Tibial nerve (tissue), 4 donors: ENCODE data around the gene AOPEP. TPM values are rescaled to one million over a fixed set of nuclear protein-coding genes. Genes with fewer than 3 reads are reported as not detected.

ENCODE experiments used
- DNase-seq, 2 donors: peaks; one replicate each; pipeline ENCODE4 v3.0.0-alpha.2; 2019; ENCODE audit warnings: low spot score in 2 of 2
- H3K27ac ChIP-seq, 4 donors: fragments of 200-600 bp; sonication (generic) in 3 of 4; one replicate each; pipeline ENCODE4 v1.5.1; 2017 to 2019; ENCODE audit warnings: mild to moderate bottlenecking in 1 of 4
- H3K27me3 ChIP-seq, 2 donors: fragments of 200-600 bp; sonication (generic) in 1 of 2; one replicate each; pipeline versions ENCODE4 v1.5.1 to v1.6.0; 2017 to 2019
- H3K36me3 ChIP-seq, 3 donors: fragments of 200-600 bp; sonication (generic); one replicate each; pipeline ENCODE4 v1.5.1; 2018 to 2019
- H3K4me1 ChIP-seq, 4 donors: fragments of 200-600 bp; sonication (generic) in 3 of 4; one replicate each; pipeline ENCODE4 v1.5.1; 2017 to 2019
- H3K4me3 ChIP-seq, 4 donors: fragments of 200-600 bp; sonication (generic) in 3 of 4; one replicate each; pipeline ENCODE4 v1.5.1; 2017 to 2019; ENCODE audit warnings: mild to moderate bottlenecking in 1 of 4, moderate library complexity in 1 of 4
- H3K9me3 ChIP-seq, 4 donors: fragments of 200-600 bp; sonication (generic) in 3 of 4; one replicate each; pipeline ENCODE4 v1.5.1; 2017 to 2019
- EP300 ChIP-seq, 2 donors: sonication (generic); formaldehyde crosslinking; IDR thresholded peaks; one replicate each; pipeline ENCODE4 v1.6.1; 2017; ENCODE audit warnings: antibody characterized with exemption in 2 of 2, mild to moderate bottlenecking in 1 of 2
- POLR2A ChIP-seq, 2 donors: fragments of 450-650 bp; IDR thresholded peaks; one replicate each; pipeline ENCODE4 v1.6.1; 2017; ENCODE audit warnings: antibody characterized with exemption in 2 of 2, mild to moderate bottlenecking in 2 of 2, moderate library complexity in 2 of 2
- WGBS, 2 donors: methylation state at CpG; one replicate each; pipeline ENCODE4 v1.1.5; 2018; 5-methylcytosine and 5-hydroxymethylcytosine counted together
- total RNA-seq, 4 donors: library from RNA; depleted of rRNA; stranded (reverse); fragments of >200 nt; gene quantifications; one replicate each; pipeline ENCODE4 v1.1.0, GENCODE V29; 2016
- TF ChIP-seq, protein P1 (sequence below), 5 experiments: fragments of 200-600 bp in 3 of 5; fragments of 450-650 bp in 2 of 5; sonication (generic) in 3 of 5; IDR thresholded peaks; one replicate each; pipeline ENCODE4 v1.5.1; 2016 to 2019; ENCODE audit warnings: antibody characterized with exemption in 5 of 5, mild to moderate bottlenecking in 3 of 5, moderate library complexity in 2 of 5

Gene AOPEP
- total RNA-seq, 4 donors from 2014 or later = 236 to 323 (median 265) TPM

DNA sequence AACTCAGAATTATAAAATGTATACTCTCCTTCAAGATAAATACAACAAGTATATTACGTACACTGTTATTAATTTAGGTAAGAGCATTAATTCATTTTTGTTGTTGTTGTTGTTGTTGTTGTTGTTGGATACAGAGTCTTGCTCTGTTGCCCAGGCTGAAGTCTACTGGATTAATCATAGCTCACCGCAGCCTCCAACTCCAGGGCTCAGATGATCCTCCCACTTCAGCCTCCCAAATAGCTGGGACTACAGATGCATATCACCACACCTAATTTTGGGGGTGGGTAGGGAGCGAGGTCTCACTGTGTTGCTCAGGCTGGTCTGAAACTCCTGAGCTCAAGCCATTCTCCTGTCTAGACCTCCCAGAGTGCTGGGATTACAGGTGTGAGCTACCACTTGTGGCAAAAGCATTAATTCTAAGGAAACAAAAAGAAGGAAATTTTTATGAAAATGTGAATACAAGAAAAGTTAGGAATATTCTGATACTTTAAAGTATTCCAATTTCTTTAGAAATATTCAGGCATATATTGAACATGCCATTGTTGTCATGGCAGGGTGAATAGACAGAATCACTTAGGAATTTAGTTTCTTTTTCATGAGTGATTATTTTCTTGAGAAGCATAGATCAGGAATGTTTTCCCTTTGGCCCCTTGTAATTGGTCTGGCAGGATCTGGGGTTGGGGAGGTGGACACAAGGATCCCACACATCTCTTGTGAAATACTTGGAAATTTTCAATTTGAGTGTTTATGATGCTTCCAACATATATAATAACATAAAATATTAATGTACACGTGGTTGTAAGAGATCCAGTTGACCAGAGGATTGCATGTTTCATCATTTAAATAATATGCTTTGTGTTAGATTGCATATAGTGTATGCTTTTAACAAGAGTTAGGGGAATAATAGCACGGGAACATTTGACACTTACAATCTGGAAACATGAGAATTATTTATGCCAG is 327.4 kb downstream of the AOPEP start:
- no peaks in the 10 kb centered on the region for H3K36me3 ChIP-seq
- TF ChIP-seq EP300 (IDR thresholded peaks at IDR 0.05) (no peak), POLR2A (IDR thresholded peaks at IDR 0.05) (no peak)
- no peak for DNase-seq
- no peaks in the 10 kb centered on the region for H3K27me3 ChIP-seq
- H3K9me3 ChIP-seq = no peaks in the 10 kb centered on the region
- H3K4me3 ChIP-seq = no peak overlapping the region
- peaks cover 0 to 97% (median 47%) of the 10 kb centered on the region in 4 donors for H3K4me1 ChIP-seq
- 68 to 69% methylated on average over 5 of the region's 5 CpGs for WGBS, 2 donors
- peak overlapping the region in 3 of 4 donors; percentile 39 to 93 (median 84) for H3K27ac ChIP-seq

DNA sequence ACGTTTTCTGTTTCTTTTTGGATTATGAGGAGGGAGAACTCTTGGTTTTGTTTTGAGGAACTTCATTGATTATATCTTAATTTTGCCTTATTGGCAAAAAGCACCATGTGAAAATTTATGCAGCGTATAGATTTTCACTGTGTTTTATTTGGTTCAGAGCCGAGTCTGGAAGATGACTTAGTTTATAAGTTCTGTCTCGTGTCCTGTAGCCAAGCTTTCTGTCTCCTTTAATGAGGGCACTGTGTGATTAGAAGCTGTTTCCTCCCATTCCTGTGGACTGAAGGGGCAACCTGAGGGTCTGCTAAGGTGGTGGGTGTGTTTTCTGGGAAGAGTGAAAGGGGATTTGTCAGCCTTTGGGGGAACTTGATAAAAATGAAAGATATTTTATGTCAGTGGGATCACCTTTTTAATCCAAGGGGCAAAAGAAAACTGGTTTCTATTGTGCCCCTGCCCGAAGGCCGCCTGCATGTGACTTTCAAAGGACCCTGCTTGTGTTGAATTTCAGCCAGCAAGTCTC is 328.9 kb downstream of the AOPEP start:
- TF ChIP-seq, protein P1, sequence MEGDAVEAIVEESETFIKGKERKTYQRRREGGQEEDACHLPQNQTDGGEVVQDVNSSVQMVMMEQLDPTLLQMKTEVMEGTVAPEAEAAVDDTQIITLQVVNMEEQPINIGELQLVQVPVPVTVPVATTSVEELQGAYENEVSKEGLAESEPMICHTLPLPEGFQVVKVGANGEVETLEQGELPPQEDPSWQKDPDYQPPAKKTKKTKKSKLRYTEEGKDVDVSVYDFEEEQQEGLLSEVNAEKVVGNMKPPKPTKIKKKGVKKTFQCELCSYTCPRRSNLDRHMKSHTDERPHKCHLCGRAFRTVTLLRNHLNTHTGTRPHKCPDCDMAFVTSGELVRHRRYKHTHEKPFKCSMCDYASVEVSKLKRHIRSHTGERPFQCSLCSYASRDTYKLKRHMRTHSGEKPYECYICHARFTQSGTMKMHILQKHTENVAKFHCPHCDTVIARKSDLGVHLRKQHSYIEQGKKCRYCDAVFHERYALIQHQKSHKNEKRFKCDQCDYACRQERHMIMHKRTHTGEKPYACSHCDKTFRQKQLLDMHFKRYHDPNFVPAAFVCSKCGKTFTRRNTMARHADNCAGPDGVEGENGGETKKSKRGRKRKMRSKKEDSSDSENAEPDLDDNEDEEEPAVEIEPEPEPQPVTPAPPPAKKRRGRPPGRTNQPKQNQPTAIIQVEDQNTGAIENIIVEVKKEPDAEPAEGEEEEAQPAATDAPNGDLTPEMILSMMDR (IDR thresholded peaks at IDR 0.05) = no peak
- TF ChIP-seq POLR2A (IDR thresholded peaks at IDR 0.05) (no peak), EP300 (IDR thresholded peaks at IDR 0.05) (no peak)
- DNase-seq = no peak
- H3K4me1 ChIP-seq = peaks cover 0 to 97% (median 61%) of the 10 kb centered on the region in 4 donors
- 16 to 20% methylated on average over 6 of the region's 6 CpGs for WGBS, 2 donors
- peak overlapping the region in 2 of 4 donors; percentile 10 to 32 for H3K4me3 ChIP-seq
- H3K27ac ChIP-seq = peak overlapping the region; percentile 39 to 93 (median 76)
- no peaks in the 10 kb centered on the region for H3K27me3 ChIP-seq
- H3K9me3 ChIP-seq = no peaks in the 10 kb centered on the region
- H3K36me3 ChIP-seq = no peaks in the 10 kb centered on the region

DNA sequence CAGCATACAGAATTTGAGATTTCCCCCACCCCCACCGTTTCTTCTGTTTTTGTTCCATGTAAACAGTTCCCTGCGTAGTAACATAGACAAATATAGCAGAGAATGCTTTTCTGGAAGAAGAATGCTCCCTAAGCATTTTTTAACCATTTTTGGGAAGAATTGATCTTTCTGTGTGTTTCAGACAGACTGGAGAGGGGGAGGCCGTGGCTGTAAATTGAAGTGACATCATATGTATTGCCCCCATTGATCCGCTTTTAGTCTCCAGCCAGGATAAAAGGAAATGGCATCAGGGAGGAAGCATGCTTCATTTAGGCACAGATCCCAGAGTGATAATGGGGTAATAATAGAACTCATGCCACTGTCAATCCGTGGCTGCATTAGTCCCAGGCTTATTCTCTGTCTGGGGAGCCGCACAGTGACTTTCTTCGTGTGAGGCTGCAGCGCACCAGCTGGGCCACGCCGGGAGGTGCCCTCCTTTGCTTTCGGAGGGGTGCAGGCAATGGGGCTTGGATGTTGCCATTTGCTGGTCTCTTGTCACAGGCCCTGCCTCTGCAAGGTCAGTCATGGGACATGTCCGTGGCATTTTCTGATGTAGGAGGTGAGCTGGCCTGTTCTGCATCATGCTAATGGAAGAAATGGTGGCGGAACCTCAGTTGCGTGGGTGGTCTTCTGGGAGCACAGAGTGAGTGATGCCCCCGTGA is 329.5 kb downstream of the AOPEP start:
- peak overlapping the region in 3 of 4 donors; percentile 10 to 32 (median 21) for H3K4me3 ChIP-seq
- no peaks in the 10 kb centered on the region for H3K27me3 ChIP-seq
- H3K27ac ChIP-seq = peak overlapping the region; percentile 39 to 93 (median 76)
- TF ChIP-seq POLR2A (IDR thresholded peaks at IDR 0.05) = peak in 1 of 2 donors; percentile 10
- peak; percentile 27 to 59 for TF ChIP-seq EP300 (IDR thresholded peaks at IDR 0.05)
- TF ChIP-seq, protein P1 (IDR thresholded peaks at IDR 0.05) = no peak
- H3K36me3 ChIP-seq = no peaks in the 10 kb centered on the region
- WGBS, 2 donors = 29% methylated on average over 12 to 15 of the region's 15 CpGs
- no peak for DNase-seq
- H3K9me3 ChIP-seq = no peaks in the 10 kb centered on the region
- peaks cover 0 to 99% (median 65%) of the 10 kb centered on the region in 4 donors for H3K4me1 ChIP-seq

DNA sequence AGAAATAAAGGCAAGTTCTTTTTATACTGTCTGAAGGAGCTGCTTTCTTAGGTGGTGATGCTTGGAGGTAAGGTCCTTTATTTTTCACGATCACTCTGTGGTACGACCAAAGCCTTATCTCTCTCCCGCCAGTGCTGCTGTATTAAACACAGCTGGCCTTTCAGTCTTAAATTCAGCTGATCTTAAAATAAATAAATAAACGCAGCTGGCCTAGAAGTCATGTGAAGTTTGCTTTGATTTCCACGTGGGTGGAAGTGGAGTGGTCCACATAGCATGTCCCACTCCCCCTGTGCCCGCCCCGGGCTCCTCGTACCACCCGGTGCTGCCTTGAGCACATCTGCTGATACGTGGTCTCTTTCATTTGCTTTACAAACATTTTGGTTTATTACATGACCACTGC is 330.6 kb downstream of the AOPEP start:
- Histone ChIP-seq H3K4me1 (peaks cover 0 to 100% (median 70%) of the 10 kb centered on the region in 4 donors), H3K9me3 (no peaks in the 10 kb centered on the region), H3K4me3 (peak overlapping the region in 3 of 4 donors; percentile 1 to 32 (median 2)), H3K36me3 (peaks cover 0 to 5% (median 0%) of the 10 kb centered on the region in 3 donors), H3K27ac (peak overlapping the region; percentile 39 to 93 (median 76)), H3K27me3 (no peaks in the 10 kb centered on the region)
- DNase-seq = no peak
- TF ChIP-seq POLR2A (IDR thresholded peaks at IDR 0.05) = no peak
- TF ChIP-seq EP300 (IDR thresholded peaks at IDR 0.05) = no peak
- TF ChIP-seq, protein P1 (IDR thresholded peaks at IDR 0.05) = no peak
- 18 to 32% methylated on average over 10 of the region's 10 CpGs for WGBS, 2 donors

DNA sequence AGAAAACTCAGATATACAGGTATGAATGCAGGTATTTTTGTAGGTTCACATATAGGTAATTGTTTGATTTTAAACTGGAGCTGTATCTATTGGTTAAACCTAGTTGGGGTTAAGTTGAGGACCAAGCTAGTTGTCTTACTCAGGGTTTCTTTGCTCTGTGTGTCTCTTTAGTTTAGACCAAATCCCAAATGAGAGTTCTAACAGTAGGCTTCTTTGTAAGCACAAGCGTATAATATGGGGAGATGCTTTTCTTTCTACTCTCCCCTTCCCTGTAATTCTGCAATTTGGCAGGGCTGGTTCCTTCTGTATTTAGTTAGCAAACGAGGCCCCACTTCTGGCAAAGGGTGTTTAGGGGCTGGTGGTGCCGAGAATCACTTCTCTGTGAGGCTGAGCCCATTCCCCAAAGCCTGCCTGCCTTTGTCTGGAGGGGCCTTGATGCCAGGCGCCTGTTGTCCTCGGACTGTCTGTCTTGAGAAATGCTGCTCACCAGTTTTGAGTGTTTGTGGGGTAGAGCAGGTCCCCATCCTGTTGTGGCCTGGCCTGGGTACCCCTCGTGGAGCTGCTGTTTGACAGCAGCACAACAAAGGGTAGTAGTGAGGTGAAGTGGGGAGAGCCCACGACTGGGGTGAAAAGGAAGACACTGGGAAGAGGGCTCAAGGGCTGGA is 331.8 kb downstream of the AOPEP start:
- peaks cover 0 to 100% (median 76%) of the 10 kb centered on the region in 4 donors for H3K4me1 ChIP-seq

More for the DNA sequence above, 331.8 kb downstream of the AOPEP start:
- TF ChIP-seq EP300 (IDR thresholded peaks at IDR 0.05) (no peak), POLR2A (IDR thresholded peaks at IDR 0.05) (no peak)
- TF ChIP-seq, protein P1 (IDR thresholded peaks at IDR 0.05) = no peak
- peak overlapping the region; percentile 39 to 93 (median 76) for H3K27ac ChIP-seq
- peaks cover 0 to 17% (median 0%) of the 10 kb centered on the region in 3 donors for H3K36me3 ChIP-seq
- 21 to 23% methylated on average over 7 of the region's 7 CpGs for WGBS, 2 donors
- peak overlapping the region in 3 of 4 donors; percentile 9 to 16 (median 13) for H3K4me3 ChIP-seq
- no peaks in the 10 kb centered on the region for H3K9me3 ChIP-seq
- H3K27me3 ChIP-seq = no peaks in the 10 kb centered on the region
- DNase-seq = no peak
